ENCODE measurements around the gene HLA-E.

The HLA-E gene

DNA sequence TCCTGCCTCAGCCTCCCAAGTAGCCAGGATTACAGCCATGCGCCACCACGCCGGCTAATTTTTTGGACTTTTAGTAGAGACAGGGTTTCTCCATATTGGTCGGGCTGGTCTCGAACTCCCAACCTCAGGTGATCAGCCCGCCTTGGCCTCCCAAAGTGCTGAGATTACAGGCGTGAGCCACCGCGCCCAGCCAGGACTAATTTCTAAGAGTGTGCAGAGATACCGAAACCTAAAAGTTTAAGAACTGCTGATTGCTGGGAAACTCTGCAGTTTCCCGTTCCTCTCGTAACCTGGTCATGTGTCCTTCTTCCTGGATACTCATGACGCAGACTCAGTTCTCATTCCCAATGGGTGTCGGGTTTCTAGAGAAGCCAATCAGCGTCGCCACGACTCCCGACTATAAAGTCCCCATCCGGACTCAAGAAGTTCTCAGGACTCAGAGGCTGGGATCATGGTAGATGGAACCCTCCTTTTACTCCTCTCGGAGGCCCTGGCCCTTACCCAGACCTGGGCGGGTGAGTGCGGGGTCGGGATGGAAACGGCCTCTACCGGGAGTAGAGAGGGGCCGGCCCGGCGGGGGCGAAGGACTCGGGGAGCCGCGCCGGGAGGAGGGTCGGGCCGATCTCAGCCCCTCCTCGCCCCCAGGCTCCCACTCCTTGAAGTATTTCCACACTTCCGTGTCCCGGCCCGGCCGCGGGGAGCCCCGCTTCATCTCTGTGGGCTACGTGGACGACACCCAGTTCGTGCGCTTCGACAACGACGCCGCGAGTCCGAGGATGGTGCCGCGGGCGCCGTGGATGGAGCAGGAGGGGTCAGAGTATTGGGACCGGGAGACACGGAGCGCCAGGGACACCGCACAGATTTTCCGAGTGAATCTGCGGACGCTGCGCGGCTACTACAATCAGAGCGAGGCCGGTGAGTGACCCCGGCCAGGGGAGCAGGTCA, at the start of gene HLA-E:
TSS of gene HLA-E (plus strand) at position 429 of the 945 bp plus-strand sequence. CDS start at position 452, 23 bp downstream.
- DNase-seq (ENCODE audit: low read depth) = peak; percentile 98
- no peak for TF ChIP-seq CTCF (conservative IDR thresholded peaks at IDR 0.05; ENCODE audit: low read depth, low read length)
- H3K4me3 ChIP-seq (ENCODE audit: low read length) = peak within 1 kb of the TSS; percentile 85

DNA sequence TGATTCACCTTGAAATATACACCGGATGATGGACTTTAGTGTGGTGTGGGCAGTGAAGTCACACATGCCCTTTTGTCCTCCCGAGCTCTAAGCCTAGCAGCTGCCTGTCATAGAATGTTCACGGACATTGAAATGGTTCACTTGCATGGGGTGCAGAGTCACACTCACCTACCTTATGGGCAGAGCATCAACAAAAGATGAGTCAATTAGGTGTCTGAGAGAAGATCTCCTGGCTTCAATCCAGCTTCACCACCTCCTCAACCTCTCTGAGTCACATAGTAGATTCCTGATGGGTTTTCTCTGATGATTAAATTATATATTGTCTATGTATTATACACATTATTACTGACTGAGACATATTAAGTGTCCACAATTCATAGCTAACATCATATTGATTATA, 48.1 kb upstream of the HLA-E start:
- no peak overlapping the region for H3K4me3 ChIP-seq (ENCODE audit: low read length)
- DNase-seq (ENCODE audit: low read depth) = no peak
- no peak for TF ChIP-seq CTCF (conservative IDR thresholded peaks at IDR 0.05; ENCODE audit: low read depth, low read length)

GRCh38 chr6:30443657-30444450, 45.5 kb upstream of the HLA-E start:
- no peak overlapping the region for H3K4me3 ChIP-seq (ENCODE audit: low read length)
- no peak for DNase-seq (ENCODE audit: low read depth)
- TF ChIP-seq CTCF (conservative IDR thresholded peaks at IDR 0.05; ENCODE audit: low read depth, low read length) = no peak

DNA sequence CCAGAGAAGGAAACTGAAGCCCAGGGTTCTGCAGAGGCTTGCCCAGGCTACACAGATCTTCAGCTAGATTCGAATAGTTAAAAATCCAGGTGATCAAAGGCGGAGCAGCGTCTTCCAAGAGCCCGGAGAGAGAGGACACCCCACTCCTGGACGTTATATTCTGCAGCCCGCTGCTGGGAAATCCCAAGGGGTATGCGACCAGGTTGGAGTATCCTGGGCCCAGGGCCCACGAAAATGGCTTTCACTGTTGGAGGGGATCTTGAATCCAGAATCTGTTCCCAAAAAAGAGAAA, 44.9 kb upstream of the HLA-E start:
- no peak for DNase-seq (ENCODE audit: low read depth)
- no peak overlapping the region for H3K4me3 ChIP-seq (ENCODE audit: low read length)
- no peak for TF ChIP-seq CTCF (conservative IDR thresholded peaks at IDR 0.05; ENCODE audit: low read depth, low read length)

GRCh38 chr6:30446259-30446658, 43.0 kb upstream of the HLA-E start:
- DNase-seq (ENCODE audit: low read depth) = no peak
- H3K4me3 ChIP-seq (ENCODE audit: low read length) = no peak overlapping the region
- no peak for TF ChIP-seq CTCF (conservative IDR thresholded peaks at IDR 0.05; ENCODE audit: low read depth, low read length)

DNA sequence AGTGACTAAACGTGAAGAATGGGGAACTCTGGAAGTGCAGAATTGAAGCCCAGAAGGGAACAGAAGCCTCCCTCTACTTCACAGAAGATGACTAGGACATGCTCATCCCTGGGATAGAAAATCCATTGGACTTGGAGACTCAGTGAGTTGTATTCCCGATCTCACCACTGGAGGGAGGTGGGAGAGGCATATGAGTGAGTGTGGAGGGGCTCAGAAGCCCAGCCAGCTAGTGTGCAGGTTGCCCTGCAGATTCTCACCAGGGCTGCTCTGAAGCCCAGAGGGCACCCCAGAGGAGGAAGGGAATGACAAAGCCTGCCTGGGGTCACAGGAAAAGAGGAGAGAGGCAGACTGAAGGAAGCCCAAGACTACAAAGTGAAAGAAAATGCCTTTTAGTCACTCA, 42.1 kb upstream of the HLA-E start:
- H3K4me3 ChIP-seq (ENCODE audit: low read length) = no peak overlapping the region
- no peak for DNase-seq (ENCODE audit: low read depth)
- TF ChIP-seq CTCF (conservative IDR thresholded peaks at IDR 0.05; ENCODE audit: low read depth, low read length) = peak; percentile 40
